ENCODE data around the gene PDSS1.

The PDSS1 gene

GRCh38 chr10:26700884-26701630 lies 3.6 kb downstream of the PDSS1 start:
- DNase-seq = no peak

GRCh38 chr10:26703096-26703495 lies 5.6 kb downstream of the PDSS1 start:
- no peak for DNase-seq

GRCh38 chr10:26703974-26704373 lies 6.5 kb downstream of the PDSS1 start:
- DNase-seq = no peak

GRCh38 chr10:26706206-26706605 lies 8.7 kb downstream of the PDSS1 start:
- peak; percentile 19 for DNase-seq

GRCh38 chr10:26706936-26707335 lies 9.4 kb downstream of the PDSS1 start:
- no peak for DNase-seq

- no peak for DNase-seq
Measured at GRCh38 chr10:26711324-26711723, 13.8 kb downstream of the PDSS1 start.

GRCh38 chr10:26714415-26715136 lies 17.1 kb downstream of the PDSS1 start:
- no peak for DNase-seq

- DNase-seq = no peak
Measured at GRCh38 chr10:26715137-26715487, 17.6 kb downstream of the PDSS1 start.

- no peak for DNase-seq
Measured at GRCh38 chr10:26717476-26717875, 20.0 kb downstream of the PDSS1 start.

- no peak for DNase-seq
Measured at GRCh38 chr10:26721561-26721960, 24.1 kb downstream of the PDSS1 start.

- no peak for DNase-seq
Measured at GRCh38 chr10:26723016-26723415, 25.5 kb downstream of the PDSS1 start.

GRCh38 chr10:26725837-26726727 lies 28.6 kb downstream of the PDSS1 start:
- DNase-seq = peak; percentile 70

- DNase-seq = no peak
Measured at GRCh38 chr10:26727005-26727404, 29.5 kb downstream of the PDSS1 start.

- no peak for DNase-seq
Measured at GRCh38 chr10:26728957-26729356, 31.5 kb downstream of the PDSS1 start.

- no peak for DNase-seq
Measured at GRCh38 chr10:26729395-26729794, 31.9 kb downstream of the PDSS1 start.

- no peak for DNase-seq
Measured at GRCh38 chr10:26730552-26730951, 33.1 kb downstream of the PDSS1 start.

- DNase-seq = no peak
Measured at GRCh38 chr10:26733750-26734568, 36.5 kb downstream of the PDSS1 start.

GRCh38 chr10:26735435-26735834 lies 37.9 kb downstream of the PDSS1 start:
- DNase-seq = no peak

- peak; percentile 26 for DNase-seq
Measured at GRCh38 chr10:26737730-26738129, 40.2 kb downstream of the PDSS1 start.

- DNase-seq = no peak
Measured at GRCh38 chr10:26738301-26738911, 40.9 kb downstream of the PDSS1 start.

- no peak for DNase-seq
Measured at GRCh38 chr10:26739071-26739631, 41.6 kb downstream of the PDSS1 start.

GRCh38 chr10:26741368-26741767 lies 43.9 kb downstream of the PDSS1 start:
- no peak for DNase-seq

All from hematopoietic multipotent progenitor cell treated with erythropoietin and hydrocortisone succinate and interleukin-3 and kit ligand, for 6 days (in vitro differentiated cells).